Natural killer cell (primary cell): ENCODE results near the gene LATS1. TPM values are rescaled to one million over a fixed set of nuclear protein-coding genes. Genes with fewer than 3 reads are reported as not detected.
A peak's percentile ranks its signal among the peaks of the same experiment; 100 is the strongest.
"Not testable (repeated sequence)": the region's sequence is repeated elsewhere in the genome, so short reads cannot be mapped to it uniquely, and the experiment has no call there.

ENCODE experiments used
- ATAC-seq, 3 donors: fragments of 150-1000 bp in 2 of 3; fragments of 200-7000 bp in 1 of 3; cut with Tn5 transposase; 1 replicate in 1 of 3; 2 replicates in 2 of 3; pipeline ENCODE4 v1.10.0; 2021; ENCODE audit warnings: mild to moderate bottlenecking in 2 of 3, moderate library complexity in 2 of 3
- DNase-seq, 2 donors: peaks; one replicate each; pipeline versions ENCODE4 v3.0.0 to v3.0.0-alpha.2; 2013 to 2021; ENCODE audit warnings: mixed read lengths in 1 of 2
- H3K27ac ChIP-seq: one replicate; pipeline ENCODE4 v1.5.1; 2013; ENCODE audit warnings: mild to moderate bottlenecking, low read length
- H3K27me3 ChIP-seq: one replicate; pipeline ENCODE4 v1.6.1; 2013; ENCODE audit warnings: low read length; ENCODE audit not compliant: control insufficient read depth, insufficient read depth
- H3K36me3 ChIP-seq: one replicate; pipeline ENCODE4 v1.6.1; 2013; ENCODE audit warnings: low read length; ENCODE audit not compliant: control insufficient read depth, insufficient read depth
- H3K4me1 ChIP-seq: one replicate; pipeline ENCODE4 v1.6.1; 2013; ENCODE audit warnings: low read length; ENCODE audit not compliant: control insufficient read depth, insufficient read depth
- H3K4me3 ChIP-seq: one replicate; pipeline ENCODE4 v1.5.1; 2013; ENCODE audit warnings: low read length
- H3K9me3 ChIP-seq: one replicate; pipeline ENCODE4 v1.6.1; 2013; ENCODE audit warnings: low read length; ENCODE audit not compliant: control insufficient read depth, insufficient read depth
- H3K27ac Mint-ChIP-seq, 2 donors: one replicate each; pipeline ENCODE4 v1.8.0; 2022; ENCODE audit warnings: mild to moderate bottlenecking in 2 of 2, mixed read lengths in 2 of 2, moderate library complexity in 1 of 2
- H3K27me3 Mint-ChIP-seq, 2 donors: one replicate each; pipeline ENCODE4 v1.8.0; 2022; ENCODE audit warnings: low read depth in 2 of 2, mixed read lengths in 2 of 2
- H3K36me3 Mint-ChIP-seq: one replicate; pipeline ENCODE4 v1.8.0; 2022; ENCODE audit warnings: mixed read lengths
- H3K4me1 Mint-ChIP-seq, 2 donors: one replicate each; pipeline ENCODE4 v1.8.0; 2022; ENCODE audit warnings: mixed read lengths in 2 of 2
- H3K4me3 Mint-ChIP-seq: one replicate; pipeline ENCODE4 v1.8.0; 2022; ENCODE audit warnings: mild to moderate bottlenecking, moderate library complexity, mixed read lengths
- H3K9me3 Mint-ChIP-seq, 2 donors: one replicate each; pipeline ENCODE4 v1.8.0; 2022; ENCODE audit warnings: mixed read lengths in 2 of 2
- CTCF ChIP-seq: fragments of 200-600 bp; IDR thresholded peaks from one replicate; pipeline ENCODE4 v1.8.0; 2022; ENCODE audit warnings: antibody characterized with exemption
- WGBS: methylation state at CpG from one replicate; pipeline ENCODE4 v1.1.7; 2013; ENCODE audit warnings: missing lambda C conversion rate; ENCODE audit not compliant: insufficient coverage; 5-methylcytosine and 5-hydroxymethylcytosine counted together
- intact Hi-C: fragments of 100-400 bp; cut with micrococcal nuclease; formaldehyde crosslinking; loops from one replicate; pipeline ENCODE4 v1.14.2; 2022
- total RNA-seq, 4 donors: library from RNA; stranded (reverse); fragments of 120-200 nt in 1 of 4; gene quantifications; one replicate each; pipeline versions ENCODE4 v1.2.3 to v1.2.4, GENCODE V29; 2013 to 2022

The LATS1 gene
- total RNA-seq, 3 donors from 2014 or later (not counting 1 experiment from before 2014, with no cell fraction given): 37.9 to 52.5 (median 49.4) TPM

GRCh38 chr6:149751239-149751638 is 33.3 kb upstream of the LATS1 start:
- Mint-ChIP-seq H3K9me3 (no peaks in the 10 kb centered on the region), H3K27me3 (no peaks in the 10 kb centered on the region), H3K36me3 (no peaks in the 10 kb centered on the region), H3K4me1 (peaks cover 22 to 28% of the 10 kb centered on the region in 2 donors), H3K27ac (peak overlapping the region in 1 of 2 donors; percentile 90), H3K4me3 (no peak overlapping the region)
- 93% methylated on average over 6 of the region's 8 CpGs for WGBS
- no peak overlapping the region for H3K4me3 ChIP-seq
- no peaks in the 10 kb centered on the region for H3K36me3 ChIP-seq
- no peaks in the 10 kb centered on the region for H3K27me3 ChIP-seq
- intact Hi-C loops: no loop called here
- ATAC-seq (no peak), DNase-seq (no peak)
- no peak overlapping the region for H3K27ac ChIP-seq
- TF ChIP-seq CTCF: no peak
- peaks cover 22% of the 10 kb centered on the region for H3K4me1 ChIP-seq
- H3K9me3 ChIP-seq: no peaks in the 10 kb centered on the region

- no peak for TF ChIP-seq CTCF
- Mint-ChIP-seq H3K27me3 (no peaks in the 10 kb centered on the region), H3K27ac (peak overlapping the region; percentile 85 to 90), H3K4me3 (peak overlapping the region; percentile 88), H3K9me3 (no peaks in the 10 kb centered on the region), H3K4me1 (peaks cover 25 to 31% of the 10 kb centered on the region in 2 donors), H3K36me3 (no peaks in the 10 kb centered on the region)
- H3K27me3 ChIP-seq: no peaks in the 10 kb centered on the region
- no peaks in the 10 kb centered on the region for H3K36me3 ChIP-seq
- WGBS: 1% methylated on average over 23 of the region's 25 CpGs
- peak overlapping the region; percentile 88 for H3K4me3 ChIP-seq
- peak overlapping the region; percentile 89 for H3K27ac ChIP-seq
- DNase-seq (peak in 1 of 2 donors; percentile 56), ATAC-seq (peak in 2 of 3 donors; percentile 10 to 25)
- H3K9me3 ChIP-seq: no peaks in the 10 kb centered on the region
- intact Hi-C loops: no loop called here
- peaks cover 26% of the 10 kb centered on the region for H3K4me1 ChIP-seq
Observed at GRCh38 chr6:149750136-149750609, 32.3 kb upstream of the LATS1 start.

- peak within 1 kb of the TSS; percentile 88 for H3K4me3 Mint-ChIP-seq
- no peaks in the 10 kb centered on the region for H3K9me3 Mint-ChIP-seq
- peak; percentile 79 to 94 (median 86) for ATAC-seq
- TF ChIP-seq CTCF: no peak
- Histone ChIP-seq H3K27ac (peak within 1 kb of the TSS; percentile 89), H3K36me3 (no peaks in the 10 kb centered on the region), H3K27me3 (no peaks in the 10 kb centered on the region), H3K4me3 (peak within 1 kb of the TSS; percentile 88), H3K9me3 (no peaks in the 10 kb centered on the region), H3K4me1 (peaks cover 28% of the 10 kb centered on the region)
- under 1% methylated on average over 60 of the region's 60 CpGs for WGBS
- peak; percentile 91 to 96 for DNase-seq
- H3K4me1 Mint-ChIP-seq: peaks cover 25 to 31% of the 10 kb centered on the region in 2 donors
- peak within 1 kb of the TSS; percentile 85 to 90 for H3K27ac Mint-ChIP-seq
- intact Hi-C loops: loop anchor here (5.0 to 10.0 kb wide), 2 partner anchors 185 to 202 kb away; partner anchors contain the start of gene PPIL4
- no peaks in the 10 kb centered on the region for H3K36me3 Mint-ChIP-seq
- H3K27me3 Mint-ChIP-seq: no peaks in the 10 kb centered on the region
Observed at GRCh38 chr6:149749594-149750135, 31.8 kb upstream of the LATS1 start, which contains the start of gene PCMT1. Gene PCMT1 (plus strand): TSS chr6:149749741. CDS start chr6:149749902, 161 bp downstream.

GRCh38 chr6:149749082-149749593 is 31.2 kb upstream of the LATS1 start:
- peak in 1 of 3 donors; percentile 0 for ATAC-seq

More at GRCh38 chr6:149749082-149749593, 31.2 kb upstream of the LATS1 start:
- H3K27ac ChIP-seq: peak overlapping the region; percentile 76
- under 1% methylated on average over 25 of the region's 38 CpGs for WGBS
- H3K4me1 ChIP-seq: peaks cover 28% of the 10 kb centered on the region
- peak overlapping the region; percentile 85 to 90 for H3K27ac Mint-ChIP-seq
- H3K4me1 Mint-ChIP-seq: peaks cover 25 to 31% of the 10 kb centered on the region in 2 donors
- H3K9me3 ChIP-seq, H3K9me3 Mint-ChIP-seq, H3K36me3 ChIP-seq, DNase-seq, H3K27me3 Mint-ChIP-seq, H3K27me3 ChIP-seq, H3K36me3 Mint-ChIP-seq: not testable (repeated sequence)
- intact Hi-C loops: loop anchor here (5.0 to 10.0 kb wide), 2 partner anchors 186 to 202 kb away; partner anchors contain the start of gene PPIL4
- H3K4me3 ChIP-seq: peak overlapping the region; percentile 47
- peak overlapping the region; percentile 88 for H3K4me3 Mint-ChIP-seq
